BE2C (cell line): ENCODE data around the gene CEND1.

ENCODE experiments used
- DNase-seq: peaks from one replicate; pipeline ENCODE4 v3.0.0-alpha.2; 2020
- H3K27me3 ChIP-seq: fragments of 250-450 bp; sonication (Bioruptor Pico); 2 replicates; pipeline ENCODE4 v1.5.1; 2020; ENCODE audit warnings: mild to moderate bottlenecking
- H3K36me3 ChIP-seq: fragments of 250-450 bp; sonication (Bioruptor Pico); 2 replicates; pipeline ENCODE4 v1.5.1; 2020; ENCODE audit warnings: mild to moderate bottlenecking
- H3K4me1 ChIP-seq: fragments of 250-450 bp; sonication (Bioruptor Pico); 2 replicates; pipeline ENCODE4 v1.5.1; 2020
- H3K4me3 ChIP-seq: 2 replicates; pipeline ENCODE4 v1.5.1; 2011; ENCODE audit warnings: low read depth, low read length
- H3K9me3 ChIP-seq: fragments of 250-450 bp; sonication (Bioruptor Pico); 2 replicates; pipeline ENCODE4 v1.5.1; 2020
- TF ChIP-seq, protein P1 (sequence below): IDR thresholded peaks from 2 replicates; pipeline ENCODE4 v1.5.1; 2012; ENCODE audit warnings: mild to moderate bottlenecking, low read depth, low read length

The CEND1 gene

DNA sequence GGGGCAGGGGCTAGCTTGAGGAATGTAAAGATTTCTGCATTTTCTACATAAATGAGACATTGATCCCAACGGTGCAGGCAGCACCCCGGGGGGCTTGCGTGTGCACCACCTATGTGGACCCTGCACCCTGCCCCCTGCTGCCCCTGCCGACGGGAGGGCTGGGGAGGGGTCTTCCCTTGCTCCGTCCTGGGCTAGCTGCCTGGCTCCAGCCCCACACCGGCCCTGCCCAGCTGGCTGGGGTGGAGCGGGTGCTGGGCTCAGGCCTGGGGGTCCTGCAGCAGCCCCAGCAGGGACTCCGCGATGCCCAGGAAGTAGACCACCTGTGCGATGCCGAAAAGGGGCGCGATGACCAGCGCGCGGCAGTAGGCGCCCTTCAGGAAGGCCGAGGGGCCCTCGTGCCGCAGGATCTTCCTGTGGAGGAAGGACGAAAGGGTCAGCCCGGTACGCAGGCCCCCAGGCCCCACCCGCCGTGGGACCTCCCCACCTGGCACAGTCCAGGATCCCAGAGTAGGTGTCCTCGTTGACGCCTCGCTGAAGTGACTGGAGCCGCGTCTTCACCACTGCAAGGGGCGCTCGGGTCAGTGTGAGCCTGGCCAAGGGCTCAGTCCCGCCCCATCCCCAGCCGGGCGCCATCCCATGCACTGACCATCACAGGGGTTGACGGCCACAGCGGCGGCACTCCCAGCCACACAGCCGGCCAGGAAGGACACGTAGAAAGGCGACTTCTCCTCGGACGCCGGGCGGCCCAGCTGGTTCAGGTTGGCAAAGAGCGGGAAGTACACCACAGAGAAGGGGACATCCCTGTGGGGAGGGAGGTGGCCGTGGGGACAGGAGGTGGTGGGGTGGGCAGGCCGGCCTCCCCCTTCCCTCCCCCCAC lies 2.0 kb upstream of the CEND1 start:
- no peak for DNase-seq
- TF ChIP-seq, protein P1, sequence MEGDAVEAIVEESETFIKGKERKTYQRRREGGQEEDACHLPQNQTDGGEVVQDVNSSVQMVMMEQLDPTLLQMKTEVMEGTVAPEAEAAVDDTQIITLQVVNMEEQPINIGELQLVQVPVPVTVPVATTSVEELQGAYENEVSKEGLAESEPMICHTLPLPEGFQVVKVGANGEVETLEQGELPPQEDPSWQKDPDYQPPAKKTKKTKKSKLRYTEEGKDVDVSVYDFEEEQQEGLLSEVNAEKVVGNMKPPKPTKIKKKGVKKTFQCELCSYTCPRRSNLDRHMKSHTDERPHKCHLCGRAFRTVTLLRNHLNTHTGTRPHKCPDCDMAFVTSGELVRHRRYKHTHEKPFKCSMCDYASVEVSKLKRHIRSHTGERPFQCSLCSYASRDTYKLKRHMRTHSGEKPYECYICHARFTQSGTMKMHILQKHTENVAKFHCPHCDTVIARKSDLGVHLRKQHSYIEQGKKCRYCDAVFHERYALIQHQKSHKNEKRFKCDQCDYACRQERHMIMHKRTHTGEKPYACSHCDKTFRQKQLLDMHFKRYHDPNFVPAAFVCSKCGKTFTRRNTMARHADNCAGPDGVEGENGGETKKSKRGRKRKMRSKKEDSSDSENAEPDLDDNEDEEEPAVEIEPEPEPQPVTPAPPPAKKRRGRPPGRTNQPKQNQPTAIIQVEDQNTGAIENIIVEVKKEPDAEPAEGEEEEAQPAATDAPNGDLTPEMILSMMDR: no peak
- peaks cover 5% of the 10 kb centered on the region; the same call in 1 of the 2 replicates for H3K4me1 ChIP-seq
- H3K9me3 ChIP-seq: no peaks in the 10 kb centered on the region
- no peak overlapping the region for H3K4me3 ChIP-seq
- peaks cover 7% of the 10 kb centered on the region; the same call in 1 of the 2 replicates for H3K36me3 ChIP-seq
- H3K27me3 ChIP-seq: no peaks in the 10 kb centered on the region

DNA sequence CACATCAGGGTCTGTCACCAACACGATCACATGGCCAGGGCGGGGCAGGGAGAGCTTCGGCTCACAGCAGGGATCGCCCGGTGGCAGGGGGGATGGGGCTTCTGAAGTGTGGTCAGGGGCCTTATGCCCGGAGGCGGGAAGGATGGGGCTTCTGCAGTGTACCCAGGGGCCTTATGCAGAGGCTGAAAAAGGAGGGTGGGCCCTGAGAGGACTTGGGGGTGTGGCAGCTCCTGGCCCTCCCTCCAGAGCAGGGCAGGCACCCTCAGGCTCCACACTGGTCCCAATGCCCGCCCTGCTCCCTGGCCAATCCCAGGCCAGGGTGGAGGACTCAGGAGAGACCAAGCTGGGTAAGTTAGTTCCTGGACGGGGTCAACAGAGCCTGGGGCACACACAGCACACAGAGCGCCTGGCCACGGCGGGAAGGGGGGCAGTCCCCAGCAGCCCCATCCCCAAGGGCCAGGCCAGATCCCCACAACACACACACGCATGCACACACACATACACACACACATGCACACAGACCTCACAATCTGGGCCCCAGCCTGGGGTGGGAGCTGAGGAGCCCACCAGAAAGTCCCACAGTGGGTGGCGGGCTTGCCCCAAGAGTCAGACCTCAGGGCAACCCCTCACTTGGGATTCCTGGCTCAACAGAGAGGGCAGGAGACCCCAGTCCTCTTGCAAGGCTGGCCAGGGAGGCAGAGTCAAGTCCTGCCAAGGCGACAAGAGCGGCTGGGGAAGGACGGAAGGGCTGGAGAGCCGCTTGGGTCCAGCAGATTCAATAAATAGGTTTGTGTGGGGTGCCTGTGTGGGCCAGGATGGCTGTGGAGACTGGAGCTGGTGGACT lies 1.1 kb upstream of the CEND1 start:
- TF ChIP-seq, protein P1: no peak
- peaks cover 7% of the 10 kb centered on the region; the same call in 1 of the 2 replicates for H3K36me3 ChIP-seq
- H3K4me1 ChIP-seq: no peaks in the 10 kb centered on the region
- DNase-seq: peak; percentile 42
- no peaks in the 10 kb centered on the region for H3K27me3 ChIP-seq
- no peak overlapping the region for H3K4me3 ChIP-seq
- H3K9me3 ChIP-seq: no peaks in the 10 kb centered on the region

DNA sequence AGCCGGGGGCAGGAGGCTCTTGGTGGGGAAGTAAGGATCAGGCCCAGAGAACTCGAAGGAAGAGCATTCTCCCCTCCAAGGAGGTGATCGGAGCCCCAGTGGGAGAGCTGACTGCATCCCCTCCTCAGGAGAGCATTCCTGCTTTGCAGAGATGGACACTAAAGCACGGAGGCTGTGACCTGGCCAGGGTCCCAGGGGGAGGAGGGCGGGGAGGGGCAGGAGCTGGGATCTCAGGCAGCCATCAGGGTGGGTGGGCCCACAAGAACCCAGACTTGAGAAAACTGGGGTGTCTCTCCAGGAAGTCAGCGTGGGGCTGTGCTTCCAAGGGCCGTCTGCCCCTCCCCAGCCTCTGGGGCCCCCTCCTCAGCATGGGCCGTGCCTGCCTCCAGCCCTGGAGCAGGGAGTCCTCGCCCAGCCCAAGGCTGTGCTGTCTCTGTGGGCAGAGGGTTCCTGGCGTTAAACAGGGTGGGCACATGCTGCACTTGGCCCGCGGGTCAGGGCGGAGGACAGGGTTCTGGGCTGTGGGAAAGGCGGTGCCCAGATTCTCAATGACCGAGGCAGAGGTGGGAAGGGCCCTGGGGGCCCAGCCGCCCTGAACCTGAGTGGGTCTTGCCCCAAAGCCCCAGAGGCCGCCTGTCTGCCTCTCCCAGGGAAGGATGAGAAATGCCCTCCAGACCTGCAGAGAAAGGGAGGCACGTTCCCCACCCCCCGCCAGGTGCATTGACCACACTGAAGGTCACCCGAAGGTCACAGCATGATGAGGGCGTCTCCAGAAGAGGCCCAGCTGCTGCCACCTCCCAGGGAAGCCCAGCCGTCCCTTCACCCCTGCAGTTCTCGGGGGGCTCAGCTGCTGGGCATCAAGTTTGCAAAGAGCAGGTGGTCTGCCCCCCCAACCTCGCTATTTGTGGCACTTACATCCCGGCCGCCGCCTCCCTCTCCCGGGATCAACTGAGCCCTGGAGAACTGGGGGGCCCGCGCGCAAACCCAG lies 643 bp downstream of the CEND1 start:
- no peaks in the 10 kb centered on the region for H3K9me3 ChIP-seq
- TF ChIP-seq, protein P1: no peak
- no peaks in the 10 kb centered on the region for H3K4me1 ChIP-seq
- H3K4me3 ChIP-seq: peak overlapping the region; percentile 58
- H3K27me3 ChIP-seq: no peaks in the 10 kb centered on the region
- DNase-seq: no peak
- H3K36me3 ChIP-seq: peaks cover 2% of the 10 kb centered on the region; the same call in 1 of the 2 replicates

DNA sequence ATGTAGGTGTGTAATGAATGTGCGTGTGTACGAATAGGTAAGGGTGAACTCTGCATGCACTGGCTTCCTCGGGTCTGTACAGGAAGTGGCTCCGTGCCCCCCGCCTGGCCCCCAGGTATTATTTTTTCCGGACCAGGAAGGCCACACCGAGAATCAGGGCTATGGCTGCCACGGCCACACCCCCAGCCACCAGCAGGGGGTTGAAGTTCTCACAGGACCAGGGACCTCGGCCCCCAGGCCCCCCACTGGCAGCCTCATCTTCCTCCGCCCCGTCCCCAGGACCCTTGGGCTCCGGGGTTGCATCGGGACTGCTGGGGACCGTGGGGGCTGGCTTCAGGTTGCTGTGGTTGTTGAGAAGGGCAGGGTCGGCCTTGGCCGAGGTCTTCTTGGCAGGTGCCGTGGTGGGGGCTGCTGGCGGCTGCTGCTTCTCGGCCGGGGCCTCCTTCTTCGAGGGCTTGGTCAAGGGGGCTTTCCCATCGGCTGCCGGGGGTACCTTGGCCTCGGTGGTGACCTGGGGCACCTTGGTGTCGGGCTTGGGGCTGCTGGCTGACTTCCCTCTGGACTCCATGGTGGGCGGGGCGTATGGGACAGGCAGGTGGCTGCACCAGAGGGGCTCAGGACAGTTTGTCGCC lies 1.8 kb downstream of the CEND1 start:
- no peak for DNase-seq
- TF ChIP-seq, protein P1: no peak
- H3K4me3 ChIP-seq: no peak overlapping the region
- H3K27me3 ChIP-seq: no peaks in the 10 kb centered on the region
- no peaks in the 10 kb centered on the region for H3K9me3 ChIP-seq
- H3K4me1 ChIP-seq: no peaks in the 10 kb centered on the region; the same call in 1 of the 2 replicates
- H3K36me3 ChIP-seq: no peaks in the 10 kb centered on the region

DNA sequence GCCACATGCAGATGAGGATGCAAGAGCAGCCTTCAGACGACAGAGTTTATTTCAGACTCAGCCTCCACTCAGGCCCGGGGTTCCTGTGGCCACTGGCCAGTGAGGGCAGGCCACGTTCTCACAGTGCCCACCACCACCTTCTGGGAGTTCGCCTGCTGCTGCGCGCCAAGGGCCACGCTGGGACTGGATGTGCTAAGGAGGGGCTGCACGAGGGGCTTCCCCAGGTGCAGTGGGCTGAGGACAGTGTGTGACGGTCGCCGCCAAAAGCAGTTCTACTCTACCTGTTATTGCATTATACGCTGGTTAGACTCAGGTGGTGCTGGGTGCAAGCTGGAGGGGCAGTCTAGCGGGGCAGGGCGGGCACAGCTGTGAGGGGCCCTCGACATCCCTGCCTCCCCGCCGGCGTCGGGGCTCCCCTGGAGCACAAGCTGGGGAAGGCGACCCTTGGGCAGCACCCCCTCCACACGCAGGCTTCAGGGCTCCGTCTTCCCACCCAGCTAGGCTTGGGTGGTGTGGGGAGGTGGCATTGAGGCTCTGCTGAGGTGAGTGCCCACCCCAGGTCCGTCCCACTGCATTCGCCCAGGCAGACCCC lies 2.7 kb downstream of the CEND1 start:
- no peak overlapping the region for H3K4me3 ChIP-seq
- TF ChIP-seq, protein P1: no peak
- no peaks in the 10 kb centered on the region; the same call in 1 of the 2 replicates for H3K4me1 ChIP-seq
- no peak for DNase-seq
- no peaks in the 10 kb centered on the region for H3K36me3 ChIP-seq
- H3K9me3 ChIP-seq: no peaks in the 10 kb centered on the region
- no peaks in the 10 kb centered on the region for H3K27me3 ChIP-seq
